ENCODE data around the gene OR8S1. TPM values are rescaled to one million over a fixed set of nuclear protein-coding genes. Genes with fewer than 3 reads are reported as not detected.
"Not testable (repeated sequence)": the region's sequence is repeated elsewhere in the genome, so short reads cannot be mapped to it uniquely, and the experiment has no call there.

Gene OR8S1
- polyA plus RNA-seq, 3 donors, result not detected

DNA sequence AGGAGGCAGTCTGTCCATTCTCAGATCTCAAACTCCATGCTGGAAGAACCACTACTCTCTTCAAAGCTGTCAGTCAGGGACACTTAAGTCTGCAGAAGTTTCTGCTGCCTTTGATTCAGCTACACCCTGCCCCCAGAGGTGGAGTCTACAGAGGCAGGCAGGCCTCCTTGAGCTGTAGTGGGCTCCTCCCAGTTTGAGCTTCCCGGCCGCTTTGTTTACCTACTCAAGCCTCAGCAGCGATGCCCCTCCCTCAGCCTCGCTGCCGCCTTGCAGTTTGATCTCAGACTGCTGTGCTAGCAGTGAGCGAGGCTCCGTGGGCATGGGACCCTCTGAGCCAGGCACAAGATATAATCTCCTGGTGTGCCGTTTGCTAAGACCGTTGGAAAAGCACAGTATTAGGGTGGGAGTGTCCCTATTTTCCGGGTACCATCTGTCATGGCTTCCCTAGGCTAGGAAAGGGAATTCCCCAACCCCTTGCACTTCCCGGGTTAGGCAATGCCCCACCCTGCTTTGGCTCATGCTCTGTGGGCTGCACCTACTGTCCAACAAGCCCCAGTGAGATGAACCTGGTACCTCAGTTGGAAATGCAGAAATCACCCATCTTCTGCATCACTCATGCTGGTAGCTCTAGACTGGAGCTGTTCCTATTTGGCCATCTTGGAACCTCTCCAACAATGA lies 28.4 kb downstream of the OR8S1 start:
- not testable (repeated sequence) for DNase-seq (ENCODE audit: low read depth in 3 of 3, low spot score in 2 of 3)

DNA sequence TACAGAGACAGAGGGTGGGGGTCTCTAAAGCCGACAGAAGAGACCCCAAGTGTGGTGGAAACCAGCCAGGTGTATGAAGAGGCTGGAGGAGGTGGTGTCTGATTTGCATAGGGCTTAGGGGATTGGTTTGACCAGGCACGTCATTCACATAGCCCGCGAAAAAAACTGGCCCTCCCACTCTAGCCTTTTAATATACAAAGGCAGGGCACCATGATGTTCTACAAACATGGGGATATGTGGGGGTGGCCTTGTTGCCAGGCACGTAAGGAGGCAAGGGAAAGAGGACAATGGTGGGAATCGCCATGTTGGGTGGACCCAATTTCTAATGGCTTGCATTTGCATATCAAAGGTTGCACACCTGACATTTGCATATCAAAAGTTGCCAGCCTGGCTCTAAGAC lies 31.2 kb downstream of the OR8S1 start:
- DNase-seq (ENCODE audit: low read depth in 3 of 3, low spot score in 2 of 3), result no peak

DNA sequence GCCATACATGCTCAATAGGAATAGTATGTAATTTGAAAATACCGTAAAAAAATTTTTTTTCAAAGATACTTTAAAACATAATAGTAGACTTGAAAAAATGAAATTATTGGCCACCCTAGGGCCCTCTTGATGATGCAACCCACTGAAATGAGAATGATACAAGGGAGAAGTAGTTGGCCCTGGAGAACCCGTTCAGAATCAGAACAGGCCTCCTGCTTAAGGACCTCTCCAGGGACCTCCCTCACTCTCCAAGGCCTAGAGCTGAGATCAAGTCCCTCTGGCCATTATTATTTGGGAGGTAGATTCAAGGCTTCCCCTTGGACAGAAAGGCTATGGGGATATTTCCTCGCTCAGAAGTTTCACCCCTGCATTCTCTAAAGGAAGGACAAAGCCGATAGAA lies 32.5 kb downstream of the OR8S1 start:
- no peak for DNase-seq (ENCODE audit: low read depth in 3 of 3, low spot score in 2 of 3)

DNA sequence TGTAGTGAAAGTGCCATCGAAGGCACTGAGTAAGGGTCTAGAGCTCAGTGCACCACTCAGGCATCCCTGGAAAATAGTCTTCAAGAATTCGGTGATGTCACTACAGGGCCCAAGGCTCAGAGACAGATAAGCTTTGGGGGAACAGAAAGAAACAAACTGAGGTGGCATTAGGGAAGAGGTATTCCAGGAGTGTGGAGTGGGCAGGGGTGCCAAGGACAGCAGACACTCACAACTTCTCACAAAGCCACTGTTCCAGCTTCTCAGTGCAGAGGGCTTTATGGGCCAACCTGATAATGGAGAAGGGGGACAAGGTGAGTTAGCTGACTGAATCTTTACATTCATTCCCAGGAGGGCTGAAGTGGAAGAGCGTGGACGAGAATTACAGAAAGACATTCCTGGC lies 42.3 kb downstream of the OR8S1 start:
- no peak for DNase-seq (ENCODE audit: low read depth in 3 of 3, low spot score in 2 of 3)

- no peak for DNase-seq (ENCODE audit: low read depth in 3 of 3, low spot score in 2 of 3)
These were observed 44.5 kb downstream of the OR8S1 start, which contains the start of gene LALBA for GRCh38 chr12:48569946-48570345. Gene LALBA, minus strand, starts transcription at chr12:48570046. Its CDS starts 26 bp downstream, at chr12:48570020.

GRCh38 chr12:48572326-48572725 lies 46.9 kb downstream of the OR8S1 start:
- DNase-seq (ENCODE audit: low read depth in 3 of 3, low spot score in 2 of 3), result no peak

Other genes with a start within 250 kb of the OR8S1 start
- 10 to 100 TPM; 24.2 to 26.5 (median 25.9) TPM for gene ZNF641, start 174.7 kb upstream of the OR8S1 start, polyA plus RNA-seq (ENCODE audit: insufficient read length in 3 of 3)
- gene ANP32D, start 53.1 kb upstream of the OR8S1 start, polyA plus RNA-seq (ENCODE audit: insufficient read length in 3 of 3), result under 1 TPM; 0.12 to 0.39 (median 0.16) TPM
- under 1 TPM; 0.25 to 0.61 (median 0.60) TPM for gene C12orf54, start 43.1 kb upstream of the OR8S1 start, polyA plus RNA-seq (ENCODE audit: insufficient read length in 3 of 3)
- not detected for gene LALBA, start 44.4 kb downstream of the OR8S1 start, polyA plus RNA-seq (ENCODE audit: insufficient read length in 3 of 3)
- gene KANSL2, start 156.6 kb downstream of the OR8S1 start, polyA plus RNA-seq (ENCODE audit: insufficient read length in 3 of 3), result 10 to 100 TPM; 55.2 to 57.6 (median 55.8) TPM
- gene CCNT1, start 191.1 kb downstream of the OR8S1 start, polyA plus RNA-seq (ENCODE audit: insufficient read length in 3 of 3), result 10 to 100 TPM; 29.5 to 31.7 (median 30.3) TPM